ENCODE data around the gene PER2. TPM values are rescaled to one million over a fixed set of nuclear protein-coding genes. Genes with fewer than 3 reads are reported as not detected.

Gene PER2
- total and polyA plus RNA-seq, 8 donors, result 4.4 to 188 (median 23.2) TPM

DNA sequence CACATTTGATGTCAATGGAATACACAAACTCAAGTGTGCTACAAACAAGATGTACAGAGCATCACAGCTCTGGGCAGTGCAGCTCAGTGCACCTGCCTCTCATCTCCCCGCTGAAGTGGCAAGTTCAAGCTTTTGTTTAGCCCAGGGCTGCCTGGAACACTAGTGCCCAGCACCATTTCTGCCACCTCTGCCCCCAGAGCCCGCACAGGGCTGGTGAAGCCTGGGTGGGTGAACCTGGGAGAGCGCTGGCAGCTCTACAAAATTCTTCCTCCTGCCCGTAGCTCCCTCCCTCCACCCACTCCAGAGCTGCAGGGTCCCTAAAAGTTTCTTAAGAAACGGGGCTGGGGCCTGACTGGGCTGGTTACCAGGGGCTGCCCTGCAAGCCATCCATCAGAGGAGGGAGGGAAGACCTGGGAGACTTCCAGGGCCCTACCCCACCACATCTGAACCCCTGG lies 50.1 kb downstream of the PER2 start:
- TF ChIP-seq POLR2A (IDR thresholded peaks at IDR 0.05) (no peak), POLR2AphosphoS5 (IDR thresholded peaks at IDR 0.05) (no peak), EP300 (IDR thresholded peaks at IDR 0.05) (no peak)
- TF ChIP-seq, protein P1, sequence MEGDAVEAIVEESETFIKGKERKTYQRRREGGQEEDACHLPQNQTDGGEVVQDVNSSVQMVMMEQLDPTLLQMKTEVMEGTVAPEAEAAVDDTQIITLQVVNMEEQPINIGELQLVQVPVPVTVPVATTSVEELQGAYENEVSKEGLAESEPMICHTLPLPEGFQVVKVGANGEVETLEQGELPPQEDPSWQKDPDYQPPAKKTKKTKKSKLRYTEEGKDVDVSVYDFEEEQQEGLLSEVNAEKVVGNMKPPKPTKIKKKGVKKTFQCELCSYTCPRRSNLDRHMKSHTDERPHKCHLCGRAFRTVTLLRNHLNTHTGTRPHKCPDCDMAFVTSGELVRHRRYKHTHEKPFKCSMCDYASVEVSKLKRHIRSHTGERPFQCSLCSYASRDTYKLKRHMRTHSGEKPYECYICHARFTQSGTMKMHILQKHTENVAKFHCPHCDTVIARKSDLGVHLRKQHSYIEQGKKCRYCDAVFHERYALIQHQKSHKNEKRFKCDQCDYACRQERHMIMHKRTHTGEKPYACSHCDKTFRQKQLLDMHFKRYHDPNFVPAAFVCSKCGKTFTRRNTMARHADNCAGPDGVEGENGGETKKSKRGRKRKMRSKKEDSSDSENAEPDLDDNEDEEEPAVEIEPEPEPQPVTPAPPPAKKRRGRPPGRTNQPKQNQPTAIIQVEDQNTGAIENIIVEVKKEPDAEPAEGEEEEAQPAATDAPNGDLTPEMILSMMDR (IDR thresholded peaks at IDR 0.05), result no peak
- peaks cover 28 to 46% (median 38%) of the 10 kb centered on the region in 4 donors for H3K4me1 ChIP-seq
- H3K9me3 ChIP-seq, result no peaks in the 10 kb centered on the region
- H3K27me3 ChIP-seq, result peaks cover 0 to 35% (median 16%) of the 10 kb centered on the region in 3 donors
- H3K36me3 ChIP-seq, result peaks cover 0 to 2% (median under 1%) of the 10 kb centered on the region in 4 donors
- H3K4me3 ChIP-seq, result no peak overlapping the region
- DNase-seq, result no peak
- WGBS, 5 donors, result 74 to 89% (median 87%) methylated on average over 4 to 5 of the region's 5 CpGs
- no peak overlapping the region for H3K27ac ChIP-seq
- intact Hi-C loops (cut with DNase I; ENCODE audit: low total_unique reads), result no loop called here

DNA sequence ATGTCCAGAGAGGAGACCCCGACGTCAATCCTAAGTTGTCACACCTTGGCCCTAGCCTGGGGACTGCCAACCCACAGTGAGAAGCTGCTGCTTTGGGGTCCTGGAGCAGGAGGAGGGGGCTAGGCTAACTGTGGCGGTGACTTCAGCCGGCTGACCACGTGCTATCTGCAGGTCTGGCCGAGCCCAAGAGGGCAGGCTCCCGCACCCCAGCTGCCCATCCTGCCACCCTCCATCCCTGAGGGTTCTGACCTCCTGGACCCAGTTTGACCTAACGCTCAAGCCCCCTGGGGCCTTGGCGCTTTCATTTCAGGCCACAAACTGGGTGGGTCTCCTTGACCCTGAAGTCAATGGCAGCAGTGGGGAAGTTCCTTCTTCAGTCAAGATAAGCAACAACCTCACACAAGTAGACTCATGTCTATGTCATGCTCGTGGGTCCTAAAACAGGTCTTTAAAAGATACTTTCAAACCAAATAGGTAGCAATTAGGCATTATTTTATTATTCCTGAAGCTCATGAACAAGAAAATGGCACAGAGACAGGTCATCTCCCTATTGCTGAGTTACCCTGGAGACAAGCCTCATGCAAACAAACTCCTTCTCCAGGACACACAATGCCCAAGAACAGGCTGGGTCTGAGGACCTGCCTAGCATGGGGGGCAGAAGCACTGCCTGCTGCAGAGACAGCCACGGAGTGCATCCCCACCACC lies 50.8 kb downstream of the PER2 start:
- DNase-seq, result no peak
- no peaks in the 10 kb centered on the region for H3K36me3 ChIP-seq
- peaks cover 0 to 35% (median 16%) of the 10 kb centered on the region in 3 donors for H3K27me3 ChIP-seq
- WGBS, 5 donors, result 77 to 93% (median 84%) methylated on average over 7 to 11 of the region's 11 CpGs
- intact Hi-C loops (cut with DNase I; ENCODE audit: low total_unique reads), result no loop called here
- TF ChIP-seq POLR2AphosphoS5 (IDR thresholded peaks at IDR 0.05) (no peak), POLR2A (IDR thresholded peaks at IDR 0.05) (no peak), EP300 (IDR thresholded peaks at IDR 0.05) (no peak)
- TF ChIP-seq, protein P1 (IDR thresholded peaks at IDR 0.05), result no peak
- H3K4me3 ChIP-seq, result no peak overlapping the region
- H3K9me3 ChIP-seq, result no peaks in the 10 kb centered on the region
- H3K4me1 ChIP-seq, result peaks cover 21 to 41% (median 31%) of the 10 kb centered on the region in 4 donors
- no peak overlapping the region for H3K27ac ChIP-seq

DNA sequence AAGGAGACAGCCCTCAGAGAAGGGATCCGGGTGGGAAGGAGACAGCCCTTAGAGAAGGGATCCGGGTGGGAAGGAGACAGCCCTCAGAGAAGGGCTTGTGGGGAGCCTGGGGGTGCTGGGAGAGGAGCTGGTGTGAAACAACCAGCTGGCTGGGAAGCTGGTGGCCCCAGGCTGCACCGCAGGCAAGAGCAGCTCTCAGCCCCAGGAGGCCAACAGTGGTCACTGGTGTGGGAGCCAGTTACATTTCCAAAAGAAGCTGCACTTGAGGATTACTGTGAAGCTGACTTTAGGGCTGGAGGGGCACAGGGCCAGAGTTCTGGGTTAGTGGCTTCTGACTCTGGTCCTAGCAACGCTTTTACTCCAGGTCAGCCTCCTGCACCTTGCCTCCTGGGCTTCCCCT lies 51.8 kb downstream of the PER2 start:
- no peak overlapping the region for H3K27ac ChIP-seq
- intact Hi-C loops (cut with DNase I; ENCODE audit: low total_unique reads), result no loop called here
- no peaks in the 10 kb centered on the region for H3K9me3 ChIP-seq
- DNase-seq, result no peak
- 78 to 95% (median 92%) methylated on average over 4 of the region's 4 CpGs for WGBS, 5 donors
- no peaks in the 10 kb centered on the region for H3K36me3 ChIP-seq
- peaks cover 20 to 37% (median 32%) of the 10 kb centered on the region in 4 donors for H3K4me1 ChIP-seq
- no peak overlapping the region for H3K4me3 ChIP-seq
- peaks cover 0 to 34% (median 16%) of the 10 kb centered on the region in 3 donors for H3K27me3 ChIP-seq
- no peak for TF ChIP-seq EP300 (IDR thresholded peaks at IDR 0.05)

DNA sequence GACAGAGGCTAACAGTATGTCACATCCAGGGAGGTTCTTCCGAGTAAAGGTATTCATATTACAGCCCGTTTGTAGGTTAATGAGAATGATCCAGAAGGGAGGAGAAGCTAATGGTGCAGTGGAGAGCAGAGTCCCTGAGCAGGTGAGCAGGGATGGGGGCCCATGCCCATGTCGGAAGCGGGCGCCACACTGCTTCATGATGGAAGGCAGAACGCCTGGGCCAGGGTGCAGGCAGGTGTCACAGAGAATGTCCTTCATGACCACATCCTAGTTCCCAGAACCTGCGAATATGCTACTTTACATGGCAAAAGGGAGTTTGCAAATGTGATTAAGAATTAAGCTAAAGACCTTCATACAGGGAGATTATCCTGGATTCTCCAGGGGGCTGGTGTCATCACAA lies 52.6 kb downstream of the PER2 start:
- no peak overlapping the region for H3K27ac ChIP-seq
- WGBS, 5 donors, result 84 to 91% (median 88%) methylated on average over 6 to 7 of the region's 7 CpGs
- peaks cover 17 to 35% (median 33%) of the 10 kb centered on the region in 4 donors for H3K4me1 ChIP-seq
- intact Hi-C loops (cut with DNase I; ENCODE audit: low total_unique reads), result no loop called here
- peaks cover 0 to 27% (median 14%) of the 10 kb centered on the region in 3 donors for H3K27me3 ChIP-seq
- no peaks in the 10 kb centered on the region for H3K36me3 ChIP-seq
- H3K4me3 ChIP-seq, result no peak overlapping the region
- H3K9me3 ChIP-seq, result no peaks in the 10 kb centered on the region
- DNase-seq, result no peak
- TF ChIP-seq, protein P1 (IDR thresholded peaks at IDR 0.05), result no peak
- no peak for TF ChIP-seq POLR2A (IDR thresholded peaks at IDR 0.05)
- TF ChIP-seq EP300 (IDR thresholded peaks at IDR 0.05), result no peak
- TF ChIP-seq POLR2AphosphoS5 (IDR thresholded peaks at IDR 0.05), result no peak

DNA sequence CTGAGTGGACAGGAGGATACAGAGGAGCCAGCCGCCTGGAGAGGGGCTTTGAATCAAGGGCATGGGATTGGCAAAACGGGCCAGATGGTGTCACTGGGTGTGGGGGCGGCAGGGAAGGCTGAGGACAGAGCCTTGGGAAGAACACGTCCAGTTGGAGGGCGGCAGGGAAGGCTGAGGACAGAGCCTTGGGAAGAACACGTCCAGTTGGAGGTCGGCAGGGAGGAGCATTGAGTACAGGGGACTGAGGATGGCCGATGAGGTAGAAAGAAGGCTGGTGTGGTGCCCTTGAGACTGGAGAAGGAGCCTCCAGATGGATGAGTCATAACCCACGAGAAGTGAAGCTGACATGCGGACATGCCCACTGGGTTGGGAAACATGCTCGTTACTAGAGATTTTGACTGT lies 53.1 kb downstream of the PER2 start:
- peaks cover 12 to 32% (median 31%) of the 10 kb centered on the region in 4 donors for H3K4me1 ChIP-seq
- no peak overlapping the region for H3K27ac ChIP-seq
- H3K27me3 ChIP-seq, result peaks cover 0 to 22% (median 8%) of the 10 kb centered on the region in 3 donors
- no peak for TF ChIP-seq EP300 (IDR thresholded peaks at IDR 0.05)
- H3K9me3 ChIP-seq, result no peaks in the 10 kb centered on the region
- H3K4me3 ChIP-seq, result no peak overlapping the region
- no peak for DNase-seq
- 66 to 80% (median 77%) methylated on average over 11 of the region's 11 CpGs for WGBS, 5 donors
- intact Hi-C loops (cut with DNase I; ENCODE audit: low total_unique reads), result no loop called here
- no peaks in the 10 kb centered on the region for H3K36me3 ChIP-seq
